ENCODE results near the gene ARHGEF39.

DNA sequence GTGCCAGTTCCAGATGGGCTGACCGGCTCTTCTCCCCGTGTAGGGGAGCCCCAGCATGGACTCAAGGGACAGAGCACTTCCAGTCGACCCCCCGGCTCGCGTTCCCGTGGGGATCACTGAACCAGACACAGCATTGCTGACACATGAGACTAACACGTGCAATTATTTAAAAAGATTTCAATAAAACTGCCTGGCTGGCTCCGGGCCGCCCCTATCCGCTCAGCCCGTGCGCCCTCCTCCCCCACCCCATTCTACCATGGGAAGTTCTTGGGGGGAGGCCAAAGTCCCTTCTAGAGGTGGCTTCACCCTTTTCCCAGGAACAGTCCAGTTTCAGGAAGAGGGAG lies 55.2 kb downstream of the ARHGEF39 start:
- TF ChIP-seq CTCF (IDR thresholded peaks at IDR 0.05) (no peak), POLR2A (IDR thresholded peaks at IDR 0.05) (no peak)
